Activated naive CD4-positive, alpha-beta T cell treated with anti-CD3 and anti-CD28 coated beads, Interleukin-2, amount 50 U/mL, for 16 hours (primary cell): Measurements from ENCODE around the gene SMPDL3B.
"Not testable (repeated sequence)": the region's sequence is repeated elsewhere in the genome, so short reads cannot be mapped to it uniquely, and the experiment has no call there.

Experiments used
- DNase-seq: peaks from one replicate; pipeline ENCODE4 v3.0.0-alpha.2; 2020

The SMPDL3B gene

DNA sequence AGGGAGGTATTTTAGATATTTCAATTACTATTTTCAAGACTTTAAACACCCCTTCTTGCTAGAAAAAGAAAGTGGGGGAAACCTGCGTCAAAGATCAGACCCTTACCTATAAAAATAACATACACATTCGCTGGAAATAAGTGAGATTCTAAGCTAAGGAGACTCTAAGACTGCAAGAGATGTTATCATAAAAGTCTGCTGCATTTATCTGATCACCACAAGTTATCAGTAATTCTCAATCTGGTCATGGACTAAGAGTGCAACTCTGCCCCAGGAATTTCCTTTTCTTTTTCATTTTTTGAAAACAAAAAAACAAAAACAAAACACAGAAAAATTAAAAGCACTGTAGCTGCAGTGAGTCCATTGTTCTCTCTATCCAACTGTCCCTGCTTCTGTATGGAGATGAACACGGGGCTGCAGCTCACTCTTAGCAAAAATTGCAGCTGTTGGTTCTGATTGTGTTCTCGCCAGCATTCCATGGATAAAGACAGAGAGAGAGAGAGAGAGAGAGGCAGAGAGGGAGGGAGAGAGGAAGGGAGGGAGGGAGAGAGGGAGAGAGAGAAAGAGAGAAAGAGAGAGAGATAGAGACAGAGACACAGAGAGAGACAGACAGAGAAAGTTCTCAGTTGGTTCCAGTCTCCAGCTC, 39.1 kb downstream of the SMPDL3B start:
- no peak for DNase-seq

DNA sequence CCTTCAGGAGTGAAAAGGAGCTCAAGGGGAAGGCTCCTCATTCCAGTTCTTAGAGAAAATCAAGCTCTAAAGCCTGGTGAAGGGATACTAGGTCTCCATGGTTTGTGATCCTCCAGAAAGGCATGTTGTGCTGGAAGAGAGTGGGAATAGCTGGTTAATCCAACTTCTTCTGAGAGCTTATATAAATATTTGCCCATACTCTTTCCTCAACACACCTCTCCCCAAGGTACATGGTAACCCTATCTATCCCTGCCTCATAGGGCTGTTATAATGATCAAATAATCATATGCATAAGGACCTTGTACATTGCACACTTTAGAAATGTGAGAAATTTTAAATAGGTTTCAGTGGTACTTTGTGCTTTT, 39.6 kb downstream of the SMPDL3B start:
- no peak for DNase-seq

DNA sequence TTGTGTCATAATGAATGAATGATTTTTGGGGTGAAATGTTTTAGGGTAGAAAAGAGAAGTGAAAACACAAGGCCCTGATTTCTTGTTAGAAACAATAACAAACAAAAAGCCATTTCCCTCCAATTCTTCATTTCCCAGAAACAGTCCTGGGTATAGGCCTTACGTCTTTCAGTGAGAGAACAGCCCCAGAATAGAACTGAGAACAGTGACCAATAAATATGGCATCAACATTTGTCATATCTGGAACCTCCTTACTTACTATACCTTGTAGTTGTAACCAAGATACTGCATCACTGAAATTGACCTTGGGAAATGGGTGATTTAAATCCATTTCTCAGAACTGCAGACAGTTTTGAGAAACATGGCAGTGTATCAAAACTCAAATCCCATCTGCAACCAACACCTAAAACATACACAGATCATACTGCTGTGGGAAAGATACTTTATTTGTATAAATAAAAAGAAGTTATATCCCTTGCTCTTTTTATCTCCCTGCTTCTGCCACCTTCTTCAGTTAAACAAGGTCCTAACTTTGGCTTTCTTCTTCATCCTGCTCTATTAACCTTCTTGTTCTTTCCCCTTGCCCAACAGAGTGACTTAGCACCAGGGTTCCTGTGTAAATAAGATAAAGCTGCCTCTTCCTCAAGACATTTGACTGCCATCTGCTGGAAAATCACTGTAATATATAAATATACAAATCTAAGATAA, 44.5 kb downstream of the SMPDL3B start:
- no peak for DNase-seq

DNA sequence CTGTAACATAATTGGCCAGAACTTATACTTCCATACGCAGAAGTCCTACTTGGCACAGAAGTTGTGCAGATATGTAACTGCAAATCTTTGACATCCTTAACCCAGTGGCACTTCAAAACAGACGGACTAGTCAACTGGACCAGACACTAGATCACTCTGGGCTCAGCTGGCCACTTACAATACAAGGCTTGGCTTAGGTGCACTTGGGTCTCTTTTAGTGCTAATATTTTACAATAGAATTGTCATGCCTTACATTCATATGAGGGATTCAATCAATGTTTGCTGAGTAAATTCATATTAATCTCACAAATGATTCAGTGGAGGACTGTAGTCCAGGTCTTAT, 45.0 kb downstream of the SMPDL3B start:
- no peak for DNase-seq

DNA sequence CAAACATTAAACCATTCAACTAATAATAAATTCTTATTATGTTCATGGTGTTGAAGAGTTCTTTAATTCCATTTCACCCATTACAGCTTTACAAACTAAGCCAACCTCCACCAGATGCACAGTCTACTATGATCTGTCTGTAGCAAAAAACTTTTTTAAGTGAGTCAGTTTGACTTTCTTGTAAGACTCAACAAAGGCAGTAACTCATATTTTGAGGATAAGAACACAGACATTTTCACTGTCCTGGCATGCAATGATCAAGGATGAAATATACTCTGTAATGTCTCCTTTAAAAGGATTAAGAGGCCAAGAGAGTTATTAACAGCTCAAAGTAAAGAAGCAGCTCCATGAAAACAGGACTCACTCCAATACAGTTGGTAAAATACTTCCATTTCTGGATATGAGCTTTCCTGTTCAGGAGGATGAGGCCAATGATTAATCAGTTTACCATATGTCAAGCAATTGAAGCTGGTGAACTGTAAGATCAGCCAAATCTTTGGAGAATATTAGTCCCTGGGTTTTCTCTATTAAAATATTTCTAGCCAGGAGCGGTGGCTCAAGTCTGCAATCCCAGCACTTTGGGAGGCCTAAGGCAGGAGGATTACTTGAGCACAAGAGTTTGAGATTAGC, 45.5 kb downstream of the SMPDL3B start:
- DNase-seq, result no peak

DNA sequence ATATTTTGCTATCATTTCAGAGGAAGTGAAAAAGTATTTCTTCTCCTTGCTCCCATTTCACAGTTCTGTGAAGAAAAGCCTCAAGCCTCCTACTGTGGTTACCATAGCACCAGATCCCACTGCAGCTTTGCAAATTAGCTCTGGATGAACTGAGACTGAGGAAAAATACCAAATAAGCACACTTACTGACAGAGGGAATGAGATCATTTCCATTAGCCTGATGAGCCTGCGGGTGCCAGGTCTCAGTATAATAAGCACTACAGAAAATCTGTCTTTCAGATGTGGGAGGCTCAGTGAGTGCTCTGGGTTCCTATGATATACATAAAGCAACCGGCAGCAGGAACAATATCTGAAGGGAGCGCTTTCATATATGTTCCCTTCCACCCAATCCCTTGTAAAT, 46.3 kb downstream of the SMPDL3B start:
- DNase-seq, result no peak

DNA sequence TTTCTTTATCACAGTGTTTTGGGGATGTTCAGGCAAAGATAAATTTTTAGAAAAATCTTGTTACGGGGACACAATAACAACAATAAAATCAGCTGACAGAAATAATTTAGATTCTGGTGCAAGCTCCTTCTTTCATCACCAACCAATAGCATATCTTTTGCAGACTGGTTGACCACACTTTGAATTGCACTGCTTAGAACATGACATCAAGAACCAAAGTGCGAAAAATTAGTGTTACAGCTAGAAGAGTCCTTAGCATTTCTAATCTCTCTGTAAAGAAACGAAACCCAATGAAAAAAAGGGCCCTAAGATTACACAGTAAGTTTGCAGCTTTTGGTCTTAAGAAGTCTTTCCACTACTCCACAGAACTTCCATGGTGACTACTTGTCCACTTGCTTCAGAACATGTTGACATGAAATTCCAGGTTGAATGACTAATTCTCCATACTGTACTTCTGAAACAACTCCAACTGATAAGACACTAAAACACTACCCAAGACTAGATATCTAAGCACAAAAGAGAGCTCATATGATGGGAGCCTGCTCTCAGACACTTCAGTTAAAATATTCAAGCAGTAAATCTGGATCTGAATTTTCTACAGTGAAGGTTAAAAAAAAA, 56.2 kb downstream of the SMPDL3B start:
- no peak for DNase-seq

DNA sequence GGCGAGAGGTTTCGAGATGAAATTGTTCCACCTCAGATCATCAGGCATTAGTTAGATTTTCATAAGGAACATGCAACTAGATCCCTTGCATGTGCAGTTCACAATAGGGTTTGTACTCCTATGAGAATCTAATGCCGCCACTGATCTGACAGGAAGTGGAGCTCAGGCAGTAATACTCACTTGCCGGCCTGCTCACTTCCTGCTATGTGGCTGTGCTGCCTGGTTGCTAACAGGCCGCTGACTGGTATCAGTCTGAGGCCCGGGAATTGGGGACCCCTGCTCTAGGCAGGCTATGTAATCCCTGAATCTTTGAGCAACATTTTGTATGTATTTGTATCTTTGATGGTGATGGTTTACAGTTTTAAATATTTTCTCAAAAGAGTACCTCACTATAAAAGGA, 57.5 kb downstream of the SMPDL3B start:
- peak; percentile 34 for DNase-seq

DNA sequence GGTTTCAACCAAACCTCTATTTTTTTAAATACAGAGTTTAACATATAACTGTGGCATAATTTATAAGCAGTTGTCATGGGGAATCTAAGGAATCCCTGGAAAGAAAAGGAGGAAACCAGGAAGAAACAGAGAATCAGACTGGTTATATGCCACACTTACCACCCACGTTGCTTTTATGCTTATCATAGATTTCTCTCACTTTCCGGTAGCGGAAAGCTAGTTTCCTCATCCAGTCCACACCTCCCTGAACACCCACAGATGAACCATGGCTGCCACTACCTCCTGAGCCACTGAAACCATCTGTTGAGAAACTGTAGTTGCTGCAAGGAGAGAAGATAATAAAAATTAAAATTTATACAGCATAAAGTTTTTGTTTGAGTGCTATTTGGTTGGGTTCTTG, 58.4 kb downstream of the SMPDL3B start:
- no peak for DNase-seq

DNA sequence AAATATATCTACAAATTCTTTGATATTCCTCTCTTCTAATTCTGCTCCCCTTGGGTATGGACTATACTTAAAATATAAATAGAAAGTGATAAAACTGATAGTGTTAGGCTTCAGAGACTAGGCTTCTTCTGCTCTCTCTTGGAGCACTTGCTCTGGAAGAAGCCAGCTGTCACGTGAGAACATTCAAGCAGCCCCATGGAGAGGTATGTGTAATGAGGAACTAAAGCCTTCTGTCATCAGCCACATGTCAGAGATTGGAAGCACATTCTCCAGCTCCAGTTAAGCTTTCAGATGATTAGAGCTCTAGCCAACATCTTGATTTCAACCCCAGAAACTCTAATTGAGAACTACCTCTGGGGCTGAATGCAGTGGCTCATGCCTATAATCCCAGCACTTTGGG, 59.3 kb downstream of the SMPDL3B start:
- DNase-seq, result no peak

DNA sequence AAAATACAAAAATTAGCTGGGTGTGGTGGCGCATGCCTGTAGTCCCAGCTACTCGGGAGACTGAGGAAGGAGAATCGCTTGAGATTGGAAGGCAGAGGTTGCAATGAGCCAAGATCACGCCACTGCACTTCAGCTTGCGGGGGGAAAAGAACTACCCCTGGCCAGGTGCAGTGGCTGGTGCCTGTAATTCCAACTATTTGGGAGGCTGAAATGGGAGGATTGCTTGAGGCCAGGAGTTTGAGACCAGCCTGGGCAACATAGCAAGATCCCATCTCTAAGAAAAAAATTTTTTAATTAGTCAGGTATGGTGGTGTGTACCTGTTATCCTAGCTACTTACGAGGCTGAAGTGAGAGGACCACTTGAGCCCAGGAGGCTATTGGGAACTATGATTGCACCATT, 59.7 kb downstream of the SMPDL3B start:
- not testable (repeated sequence) for DNase-seq

DNA sequence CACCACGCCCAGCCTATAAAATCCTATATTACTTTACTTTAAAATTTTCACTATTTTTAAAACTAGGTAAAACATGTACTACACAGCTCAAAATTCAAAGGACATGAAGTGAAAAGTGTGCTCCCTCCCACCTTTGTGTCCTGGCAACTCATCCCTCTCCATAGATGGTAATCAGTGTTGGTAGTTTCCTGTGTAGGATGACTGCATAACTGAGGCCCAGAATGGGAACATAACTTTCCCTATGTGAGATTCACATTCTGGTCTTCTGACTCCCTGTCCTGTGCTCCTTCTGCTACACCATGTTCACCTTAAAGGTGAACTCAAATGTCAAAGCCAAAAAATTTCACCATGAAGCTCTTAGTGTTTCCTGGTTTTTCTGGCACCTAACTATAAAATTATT, 64.3 kb downstream of the SMPDL3B start:
- DNase-seq, result no peak

DNA sequence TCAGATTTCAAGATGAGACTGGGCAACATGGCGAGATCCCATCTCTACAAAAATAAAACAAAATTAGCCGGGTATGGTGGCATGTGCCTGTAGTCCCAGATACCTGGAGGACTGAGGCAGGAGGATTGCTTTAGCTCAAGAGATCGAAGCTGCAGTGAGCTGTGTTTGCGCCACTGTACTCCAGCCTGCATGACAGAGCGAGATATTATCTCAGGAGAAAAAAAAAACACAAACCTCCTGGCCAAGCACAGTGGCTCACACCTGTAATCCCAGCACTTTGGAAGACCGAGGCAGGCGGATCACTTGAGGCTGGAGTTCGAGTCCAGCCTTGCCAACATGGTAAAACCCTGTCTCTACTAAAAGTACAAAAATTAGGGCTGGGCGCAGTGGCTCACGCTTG, 67.8 kb downstream of the SMPDL3B start:
- DNase-seq, result no peak

DNA sequence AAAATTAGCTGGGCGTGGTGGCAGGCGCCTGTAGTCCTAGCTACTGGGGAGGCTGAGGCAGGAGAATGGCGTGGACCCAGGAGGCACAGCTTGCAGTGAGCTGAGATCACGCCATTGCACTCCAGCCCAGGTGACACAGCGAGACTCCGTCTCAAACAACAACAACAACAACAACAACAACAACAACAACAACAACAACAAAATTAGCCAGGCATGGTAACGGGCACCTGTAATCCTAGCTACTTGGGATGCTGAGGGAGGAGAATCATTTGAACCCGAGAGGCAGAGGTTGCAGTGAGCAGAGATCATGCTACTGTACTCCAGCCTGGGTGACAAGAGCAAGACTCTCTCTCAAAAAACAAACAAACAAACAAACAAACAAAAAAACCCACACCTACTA, 68.3 kb downstream of the SMPDL3B start:
- not testable (repeated sequence) for DNase-seq
